HL-60 (cell line): ENCODE results near the gene LEMD2.

Source experiments
- DNase-seq, 2 experiments: peaks; one replicate each; pipeline ENCODE4 v3.0.0-alpha.2; 2010 to 2020; ENCODE audit warnings: low read depth in 1 of 2, low spot score in 1 of 2
- H3K27ac ChIP-seq: fragments of 250-450 bp; sonication (Bioruptor Pico); replicated peaks from 2 replicates; pipeline ENCODE4 v1.5.1; 2020; ENCODE audit warnings: mild to moderate bottlenecking, moderate library complexity
- H3K27me3 ChIP-seq: fragments of 250-450 bp; sonication (Bioruptor Pico); 2 replicates; pipeline ENCODE4 v1.5.1; 2021; ENCODE audit warnings: mild to moderate bottlenecking, moderate library complexity; ENCODE audit not compliant: insufficient read depth, poor library complexity, severe bottlenecking
- H3K4me3 ChIP-seq: replicated peaks from 2 replicates; pipeline ENCODE4 v1.5.1; 2011; ENCODE audit warnings: mild to moderate bottlenecking, control low read depth, low read length; ENCODE audit not compliant: insufficient read depth
- GABPA ChIP-seq: IDR thresholded peaks from 2 replicates; pipeline ENCODE4 v1.6.1; 2012; ENCODE audit warnings: low read depth
- POLR2AphosphoS5 ChIP-seq: IDR thresholded peaks from 2 replicates; pipeline ENCODE4 v1.6.1; 2012; ENCODE audit warnings: low read depth
- SPI1 ChIP-seq: IDR thresholded peaks from 2 replicates; pipeline ENCODE4 v1.6.1; 2012; ENCODE audit warnings: low read depth, mild to moderate bottlenecking, borderline replicate concordance
- TF ChIP-seq, protein P1 (sequence below): IDR thresholded peaks from 2 replicates; pipeline ENCODE4 v1.6.1; 2012; ENCODE audit warnings: low read depth; ENCODE audit not compliant: insufficient replicate concordance
- TF ChIP-seq, protein P2 (sequence below): IDR thresholded peaks from one replicate; pipeline ENCODE4 v1.5.1; 2011; ENCODE audit warnings: low read length, control low read depth, inconsistent platforms; ENCODE audit not compliant: insufficient read depth

Gene LEMD2

DNA sequence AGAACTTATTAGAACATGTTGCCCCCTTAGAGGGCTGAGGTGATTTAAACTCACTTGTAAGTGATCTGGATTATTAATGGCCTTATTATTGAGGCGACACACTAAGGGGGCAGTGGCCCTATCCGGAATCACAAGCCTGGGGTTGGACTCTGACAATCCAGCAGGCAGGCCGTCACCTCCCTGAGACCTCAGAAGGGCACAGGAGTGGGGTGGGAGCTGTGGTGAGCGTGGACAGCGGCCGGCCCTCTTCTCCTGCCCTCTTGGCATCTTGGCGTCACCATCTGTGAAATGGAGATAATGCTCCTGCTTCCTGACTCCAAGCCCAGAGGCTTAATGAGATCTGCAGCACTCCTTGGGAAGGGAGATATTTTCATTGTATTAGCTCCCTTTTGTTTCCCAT, 61.8 kb downstream of the LEMD2 start:
- Histone ChIP-seq H3K27ac (no peak overlapping the region), H3K27me3 (peaks cover 3% of the 10 kb centered on the region), H3K4me3 (no peak overlapping the region)
- TF ChIP-seq POLR2AphosphoS5 (no peak), SPI1 (no peak), GABPA (no peak)
- TF ChIP-seq, protein P1, sequence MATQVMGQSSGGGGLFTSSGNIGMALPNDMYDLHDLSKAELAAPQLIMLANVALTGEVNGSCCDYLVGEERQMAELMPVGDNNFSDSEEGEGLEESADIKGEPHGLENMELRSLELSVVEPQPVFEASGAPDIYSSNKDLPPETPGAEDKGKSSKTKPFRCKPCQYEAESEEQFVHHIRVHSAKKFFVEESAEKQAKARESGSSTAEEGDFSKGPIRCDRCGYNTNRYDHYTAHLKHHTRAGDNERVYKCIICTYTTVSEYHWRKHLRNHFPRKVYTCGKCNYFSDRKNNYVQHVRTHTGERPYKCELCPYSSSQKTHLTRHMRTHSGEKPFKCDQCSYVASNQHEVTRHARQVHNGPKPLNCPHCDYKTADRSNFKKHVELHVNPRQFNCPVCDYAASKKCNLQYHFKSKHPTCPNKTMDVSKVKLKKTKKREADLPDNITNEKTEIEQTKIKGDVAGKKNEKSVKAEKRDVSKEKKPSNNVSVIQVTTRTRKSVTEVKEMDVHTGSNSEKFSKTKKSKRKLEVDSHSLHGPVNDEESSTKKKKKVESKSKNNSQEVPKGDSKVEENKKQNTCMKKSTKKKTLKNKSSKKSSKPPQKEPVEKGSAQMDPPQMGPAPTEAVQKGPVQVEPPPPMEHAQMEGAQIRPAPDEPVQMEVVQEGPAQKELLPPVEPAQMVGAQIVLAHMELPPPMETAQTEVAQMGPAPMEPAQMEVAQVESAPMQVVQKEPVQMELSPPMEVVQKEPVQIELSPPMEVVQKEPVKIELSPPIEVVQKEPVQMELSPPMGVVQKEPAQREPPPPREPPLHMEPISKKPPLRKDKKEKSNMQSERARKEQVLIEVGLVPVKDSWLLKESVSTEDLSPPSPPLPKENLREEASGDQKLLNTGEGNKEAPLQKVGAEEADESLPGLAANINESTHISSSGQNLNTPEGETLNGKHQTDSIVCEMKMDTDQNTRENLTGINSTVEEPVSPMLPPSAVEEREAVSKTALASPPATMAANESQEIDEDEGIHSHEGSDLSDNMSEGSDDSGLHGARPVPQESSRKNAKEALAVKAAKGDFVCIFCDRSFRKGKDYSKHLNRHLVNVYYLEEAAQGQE = no peak
- TF ChIP-seq, protein P2, sequence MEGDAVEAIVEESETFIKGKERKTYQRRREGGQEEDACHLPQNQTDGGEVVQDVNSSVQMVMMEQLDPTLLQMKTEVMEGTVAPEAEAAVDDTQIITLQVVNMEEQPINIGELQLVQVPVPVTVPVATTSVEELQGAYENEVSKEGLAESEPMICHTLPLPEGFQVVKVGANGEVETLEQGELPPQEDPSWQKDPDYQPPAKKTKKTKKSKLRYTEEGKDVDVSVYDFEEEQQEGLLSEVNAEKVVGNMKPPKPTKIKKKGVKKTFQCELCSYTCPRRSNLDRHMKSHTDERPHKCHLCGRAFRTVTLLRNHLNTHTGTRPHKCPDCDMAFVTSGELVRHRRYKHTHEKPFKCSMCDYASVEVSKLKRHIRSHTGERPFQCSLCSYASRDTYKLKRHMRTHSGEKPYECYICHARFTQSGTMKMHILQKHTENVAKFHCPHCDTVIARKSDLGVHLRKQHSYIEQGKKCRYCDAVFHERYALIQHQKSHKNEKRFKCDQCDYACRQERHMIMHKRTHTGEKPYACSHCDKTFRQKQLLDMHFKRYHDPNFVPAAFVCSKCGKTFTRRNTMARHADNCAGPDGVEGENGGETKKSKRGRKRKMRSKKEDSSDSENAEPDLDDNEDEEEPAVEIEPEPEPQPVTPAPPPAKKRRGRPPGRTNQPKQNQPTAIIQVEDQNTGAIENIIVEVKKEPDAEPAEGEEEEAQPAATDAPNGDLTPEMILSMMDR = no peak
- DNase-seq = no peak

DNA sequence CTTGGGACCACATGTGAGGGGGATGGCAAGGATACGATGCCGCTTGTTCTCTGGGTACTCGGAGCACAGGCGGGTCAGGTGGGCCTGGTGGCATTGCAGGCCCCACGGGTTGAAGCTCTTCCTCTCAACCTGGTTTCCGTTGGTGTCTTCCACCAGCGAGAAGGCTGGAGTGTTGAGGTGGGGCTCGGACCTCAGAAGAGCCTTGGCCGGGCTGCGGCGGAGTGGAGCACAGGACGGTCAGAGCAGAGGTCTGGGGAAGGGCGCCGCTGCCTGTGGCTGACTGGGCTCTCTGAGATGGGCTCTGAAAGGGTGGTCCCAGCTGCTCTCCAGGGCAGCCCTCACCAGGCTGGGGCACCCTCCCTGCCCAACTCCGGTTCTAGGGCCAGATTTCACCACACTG, 62.2 kb downstream of the LEMD2 start:
- peaks cover 5% of the 10 kb centered on the region for H3K27me3 ChIP-seq
- no peak for TF ChIP-seq SPI1
- no peak for TF ChIP-seq POLR2AphosphoS5
- no peak for TF ChIP-seq GABPA
- TF ChIP-seq, protein P2 = no peak
- TF ChIP-seq, protein P1 = no peak
- no peak for DNase-seq
- H3K4me3 ChIP-seq = no peak overlapping the region
- no peak overlapping the region for H3K27ac ChIP-seq

DNA sequence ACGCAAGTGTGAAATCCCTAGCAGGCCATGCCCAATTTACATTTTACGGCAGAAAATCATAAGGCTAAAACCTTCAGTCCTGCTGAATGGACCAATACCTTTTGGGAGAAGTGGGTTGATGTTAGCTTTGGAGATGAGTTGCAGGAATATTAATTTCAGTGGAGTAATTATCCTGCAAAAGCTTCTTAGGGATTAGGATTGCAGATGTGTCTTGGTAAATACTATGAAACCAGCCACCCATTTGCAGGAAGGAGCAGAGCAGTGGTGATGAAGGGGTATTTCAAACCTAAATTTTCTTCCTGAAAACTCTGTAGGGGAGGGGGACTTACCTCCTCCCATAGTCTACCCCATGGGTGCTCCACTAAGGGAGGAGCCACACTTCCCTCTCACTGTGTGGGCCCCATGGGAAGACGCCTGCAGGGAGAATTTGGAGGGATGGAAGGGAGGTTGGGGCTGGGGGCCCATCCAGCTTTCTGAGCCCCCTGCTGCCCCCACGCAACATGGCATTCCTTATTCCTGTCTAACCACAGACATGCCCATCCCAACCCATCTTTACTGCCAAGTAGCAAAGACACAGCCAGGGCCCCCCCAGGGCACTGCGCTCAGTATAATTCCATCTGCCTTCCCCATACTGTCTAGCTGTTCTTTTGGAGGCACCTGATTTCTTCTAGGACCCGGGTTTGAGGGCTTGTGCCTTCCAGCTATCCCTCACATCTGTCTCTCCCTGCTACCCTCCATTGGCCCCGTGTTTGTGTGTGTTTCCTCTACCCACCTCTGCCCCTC, 62.8 kb downstream of the LEMD2 start:
- TF ChIP-seq SPI1 (no peak), GABPA (no peak), POLR2AphosphoS5 (no peak)
- TF ChIP-seq, protein P1 = no peak
- TF ChIP-seq, protein P2 = no peak
- no peak overlapping the region for H3K27ac ChIP-seq
- no peak for DNase-seq
- no peak overlapping the region for H3K4me3 ChIP-seq
- H3K27me3 ChIP-seq = peaks cover 10% of the 10 kb centered on the region
